H1 (cell line): ENCODE data around the gene SIRT5. TPM values are rescaled to one million over a fixed set of nuclear protein-coding genes. Genes with fewer than 3 reads are reported as not detected.

Experiments used
- CHD7 ChIP-seq: fragments of 300-600 bp; sonication (generic); IDR thresholded peaks from 2 replicates; pipeline ENCODE4 v1.7.1; 2012; ENCODE audit warnings: low read length, moderate library complexity, mild to moderate bottlenecking, inconsistent platforms; ENCODE audit not compliant: insufficient replicate concordance
- HDAC6 ChIP-seq: IDR thresholded peaks from one replicate; pipeline ENCODE4 v1.7.1; 2012; ENCODE audit warnings: low read depth, mild to moderate bottlenecking, inconsistent platforms, low read length, moderate library complexity
- POLR2A ChIP-seq, 2 experiments: IDR thresholded peaks; 1 replicate in 1 of 2; 2 replicates in 1 of 2; pipeline ENCODE4 v1.6.1; 2011; ENCODE audit warnings: low read depth in 2 of 2, low read length in 2 of 2, mild to moderate bottlenecking in 2 of 2; ENCODE audit errors: control extremely low read depth in 1 of 2
- SP2 ChIP-seq: IDR thresholded peaks from 2 replicates; pipeline ENCODE4 v1.6.1; 2012; ENCODE audit warnings: mild to moderate bottlenecking, low read length, inconsistent platforms
- TCF12 ChIP-seq: IDR thresholded peaks from 2 replicates; pipeline ENCODE4 v1.6.1; 2011; ENCODE audit warnings: low read depth, mild to moderate bottlenecking, low read length
- polyA plus RNA-seq, 7 experiments: library from polyadenylated mRNA; depleted of rRNA in 3 of 7; stranded (reverse) in 5 of 7; unstranded in 2 of 7; fragments of >200 nt in 5 of 7; fragments of 200-250 nt in 2 of 7; gene quantifications; 1 replicate in 5 of 7; 2 replicates in 1 of 7; 4 replicates in 1 of 7; pipeline versions ENCODE4 v1.2.1 to v1.2.3, GENCODE V29; 2011 to 2013; ENCODE audit warnings: missing spikeins in 2 of 7, mixed read lengths in 2 of 7
- total RNA-seq: library from RNA; stranded (reverse); fragmentation: NEBNext Ultra II Directional; extraction: Animal tissue kit (Norgen Biotek cat#: 25700); gene quantifications from 2 replicates; pipeline ENCODE4 v1.2.1, GENCODE V29; 2021

SIRT5 gene
- total and polyA plus RNA-seq, 2 of the 8 experiments (the other 6 are each of a cell fraction or from before 2014, with no cell fraction given), result 7.4 to 14.7 TPM

DNA sequence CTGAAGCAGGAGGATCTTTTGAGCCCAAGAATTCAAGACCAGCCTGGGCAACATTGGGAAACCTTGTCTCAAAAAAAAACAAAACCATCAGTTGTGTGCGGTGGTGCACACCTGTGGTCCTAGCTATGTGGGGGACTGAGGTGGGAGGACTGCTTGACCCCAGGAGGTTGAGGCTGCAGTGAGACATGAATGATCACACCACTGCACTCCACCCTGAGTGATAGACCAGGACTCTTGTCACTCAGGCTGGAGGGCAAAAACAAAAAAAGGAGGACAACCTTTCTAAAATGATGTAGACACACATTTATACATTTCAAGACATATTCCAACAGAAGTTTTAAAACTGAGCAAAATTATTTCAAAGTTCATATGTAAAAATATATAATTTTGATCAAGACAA, 85.9 kb downstream of the SIRT5 start (continued):
- no peak for TF ChIP-seq CHD7
- TF ChIP-seq POLR2A (IDR thresholded peaks at IDR 0.05; ENCODE audit: control extremely low read depth in 1 of 2, low read depth in 2 of 2, low read length in 2 of 2), result no peak
- TF ChIP-seq SP2, result no peak
- TF ChIP-seq TCF12, result no peak
- TF ChIP-seq HDAC6, result no peak
